ENCODE data around the gene SPAG8. TPM values are rescaled to one million over a fixed set of nuclear protein-coding genes. Genes with fewer than 3 reads are reported as not detected.

Gene SPAG8
- total and polyA plus RNA-seq, 2 donors from 2014 or later, result 2.4 to 6.1 TPM

- DNase-seq (peak in 3 of 5 donors; percentile 30 to 44 (median 40)), FAIRE-seq (no peak)
- intact Hi-C loops (cut with DNase I), result no loop called here
- Histone ChIP-seq H3K4me3 (ENCODE audit: low read length in 3 of 3) (no peak overlapping the region), H3K27ac (ENCODE audit: low read depth in 2 of 2, low read length in 2 of 2) (no peak overlapping the region), H3K9me3 (ENCODE audit: control insufficient read depth in 2 of 3, insufficient read depth in 1 of 3, low read length in 3 of 3) (no peaks in the 10 kb centered on the region), H3K9ac (ENCODE audit: low read length in 3 of 3) (no peak overlapping the region), H3K36me3 (ENCODE audit: control insufficient read depth in 2 of 3, insufficient read depth in 3 of 3, low read length in 3 of 3) (peaks cover 0 to 15% (median 2%) of the 10 kb centered on the region in 3 donors), H3K4me1 (ENCODE audit: control insufficient read depth in 2 of 3, insufficient read depth in 2 of 3, low read depth in 1 of 3, low read length in 3 of 3) (no peaks in the 10 kb centered on the region), H3K27me3 (ENCODE audit: control insufficient read depth, insufficient read depth, low read length) (no peaks in the 10 kb centered on the region)
- TF ChIP-seq CTCF (IDR thresholded peaks at IDR 0.05; ENCODE audit: borderline replicate concordance, extremely low read depth, insufficient read depth), result no peak
Measured at GRCh38 chr9:35801328-35802128, 10.5 kb downstream of the SPAG8 start.

- H3K4me3 ChIP-seq (ENCODE audit: low read length in 3 of 3), result no peak overlapping the region
- H3K36me3 ChIP-seq (ENCODE audit: control insufficient read depth in 2 of 3, insufficient read depth in 3 of 3, low read length in 3 of 3), result peaks cover 0 to 11% (median 2%) of the 10 kb centered on the region in 3 donors
- no peak overlapping the region for H3K9ac ChIP-seq (ENCODE audit: low read length in 3 of 3)
- no peaks in the 10 kb centered on the region for H3K4me1 ChIP-seq (ENCODE audit: control insufficient read depth in 2 of 3, insufficient read depth in 2 of 3, low read depth in 1 of 3, low read length in 3 of 3)
- H3K27me3 ChIP-seq (ENCODE audit: control insufficient read depth, insufficient read depth, low read length), result no peaks in the 10 kb centered on the region
- no peaks in the 10 kb centered on the region for H3K9me3 ChIP-seq (ENCODE audit: control insufficient read depth in 2 of 3, insufficient read depth in 1 of 3, low read length in 3 of 3)
- FAIRE-seq (no peak), DNase-seq (no peak)
- H3K27ac ChIP-seq (ENCODE audit: low read depth in 2 of 2, low read length in 2 of 2), result no peak overlapping the region
- no peak for TF ChIP-seq CTCF (IDR thresholded peaks at IDR 0.05; ENCODE audit: borderline replicate concordance, extremely low read depth, insufficient read depth)
- intact Hi-C loops (cut with DNase I), result no loop called here
Measured at GRCh38 chr9:35800530-35800929, 11.5 kb downstream of the SPAG8 start.

DNA sequence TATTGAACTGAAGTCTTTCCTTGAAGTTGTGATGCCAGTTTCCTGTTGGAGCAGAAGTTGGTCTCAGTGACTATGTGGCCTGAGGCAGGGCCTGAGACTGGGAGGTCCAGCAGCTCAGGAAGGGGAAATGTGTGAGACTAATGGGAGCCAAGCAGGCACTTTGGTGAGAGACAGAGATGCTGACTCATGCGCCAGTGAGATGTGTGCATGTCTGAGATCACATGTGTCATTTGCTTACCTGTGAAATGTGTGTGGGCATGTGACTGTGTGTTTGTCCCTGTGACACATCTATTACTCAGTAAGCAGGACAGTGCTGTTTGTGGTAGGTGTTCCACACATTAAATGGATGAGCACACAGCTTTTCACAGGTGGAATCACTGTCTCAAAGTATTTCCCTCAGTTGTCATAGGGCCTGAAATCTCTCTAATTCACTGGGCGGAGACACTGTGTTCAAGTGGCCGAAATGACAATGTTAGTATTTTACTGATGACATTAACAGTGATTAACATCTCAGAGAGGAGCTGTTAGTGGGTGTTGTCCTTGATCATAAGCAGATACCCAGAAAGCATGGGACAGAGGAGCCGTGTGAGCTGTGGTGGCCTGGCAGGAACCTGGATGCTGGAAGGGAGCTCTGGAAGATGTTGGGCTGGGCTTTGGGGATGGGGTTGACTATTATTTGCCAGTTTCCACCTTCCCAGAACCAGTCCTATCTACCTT is 13.2 kb downstream of the SPAG8 start:
- DNase-seq (peak in 1 of 5 donors; percentile 18), FAIRE-seq (no peak)
- intact Hi-C loops (cut with DNase I), result no loop called here
- Histone ChIP-seq H3K27ac (ENCODE audit: low read depth in 2 of 2, low read length in 2 of 2) (no peak overlapping the region), H3K4me1 (ENCODE audit: control insufficient read depth in 2 of 3, insufficient read depth in 2 of 3, low read depth in 1 of 3, low read length in 3 of 3) (no peaks in the 10 kb centered on the region), H3K36me3 (ENCODE audit: control insufficient read depth in 2 of 3, insufficient read depth in 3 of 3, low read length in 3 of 3) (peaks cover 0 to 6% (median 2%) of the 10 kb centered on the region in 3 donors), H3K4me3 (ENCODE audit: low read length in 3 of 3) (no peak overlapping the region), H3K27me3 (ENCODE audit: control insufficient read depth, insufficient read depth, low read length) (no peaks in the 10 kb centered on the region), H3K9ac (ENCODE audit: low read length in 3 of 3) (no peak overlapping the region), H3K9me3 (ENCODE audit: control insufficient read depth in 2 of 3, insufficient read depth in 1 of 3, low read length in 3 of 3) (no peaks in the 10 kb centered on the region)
- TF ChIP-seq CTCF (IDR thresholded peaks at IDR 0.05; ENCODE audit: borderline replicate concordance, extremely low read depth, insufficient read depth), result no peak
